ENCODE data around the gene INPP4B.

The INPP4B gene

GRCh38 chr4:142238589-142238988, 607.5 kb downstream of the INPP4B start:
- no peak overlapping the region for H3K9ac ChIP-seq (ENCODE audit: low read depth, low read length)
- H3K4me2 ChIP-seq (ENCODE audit: low read length), result peak overlapping the region; percentile 45
- no peak overlapping the region for H3K4me3 ChIP-seq (ENCODE audit: low read length)
- H3K4me1 ChIP-seq (ENCODE audit: control insufficient read depth, insufficient read depth, low read length), result peaks cover 28% of the 10 kb centered on the region
- H3K36me3 ChIP-seq (ENCODE audit: insufficient read depth, low read length), result no peaks in the 10 kb centered on the region
- H3K27me3 ChIP-seq (ENCODE audit: control insufficient read depth, insufficient read depth, low read length), result no peaks in the 10 kb centered on the region
- H3K9me3 ChIP-seq (replicated peaks; ENCODE audit: low read length), result no peaks in the 10 kb centered on the region

- Histone ChIP-seq H3K27me3 (ENCODE audit: control insufficient read depth, insufficient read depth, low read length) (no peaks in the 10 kb centered on the region), H3K9me3 (replicated peaks; ENCODE audit: low read length) (no peaks in the 10 kb centered on the region), H3K4me3 (ENCODE audit: low read length) (no peak overlapping the region), H3K4me2 (ENCODE audit: low read length) (no peak overlapping the region), H3K4me1 (ENCODE audit: control insufficient read depth, insufficient read depth, low read length) (peaks cover 17% of the 10 kb centered on the region), H3K36me3 (ENCODE audit: insufficient read depth, low read length) (no peaks in the 10 kb centered on the region), H3K9ac (ENCODE audit: low read depth, low read length) (no peak overlapping the region)
These were observed 609.8 kb downstream of the INPP4B start for GRCh38 chr4:142236268-142236667.

GRCh38 chr4:142231787-142232186, 614.3 kb downstream of the INPP4B start:
- Histone ChIP-seq H3K9me3 (replicated peaks; ENCODE audit: low read length) (no peaks in the 10 kb centered on the region), H3K4me1 (ENCODE audit: control insufficient read depth, insufficient read depth, low read length) (no peaks in the 10 kb centered on the region), H3K36me3 (ENCODE audit: insufficient read depth, low read length) (no peaks in the 10 kb centered on the region), H3K9ac (ENCODE audit: low read depth, low read length) (no peak overlapping the region), H3K4me3 (ENCODE audit: low read length) (no peak overlapping the region), H3K27me3 (ENCODE audit: control insufficient read depth, insufficient read depth, low read length) (no peaks in the 10 kb centered on the region), H3K4me2 (ENCODE audit: low read length) (no peak overlapping the region)

GRCh38 chr4:142230991-142231390, 615.1 kb downstream of the INPP4B start:
- H3K4me1 ChIP-seq (ENCODE audit: control insufficient read depth, insufficient read depth, low read length), result no peaks in the 10 kb centered on the region
- no peaks in the 10 kb centered on the region for H3K27me3 ChIP-seq (ENCODE audit: control insufficient read depth, insufficient read depth, low read length)
- H3K9me3 ChIP-seq (replicated peaks; ENCODE audit: low read length), result no peaks in the 10 kb centered on the region
- no peaks in the 10 kb centered on the region for H3K36me3 ChIP-seq (ENCODE audit: insufficient read depth, low read length)
- no peak overlapping the region for H3K4me2 ChIP-seq (ENCODE audit: low read length)
- H3K9ac ChIP-seq (ENCODE audit: low read depth, low read length), result no peak overlapping the region
- no peak overlapping the region for H3K4me3 ChIP-seq (ENCODE audit: low read length)

GRCh38 chr4:142226014-142226413, 620.1 kb downstream of the INPP4B start:
- no peak overlapping the region for H3K4me3 ChIP-seq (ENCODE audit: low read length)
- no peaks in the 10 kb centered on the region for H3K36me3 ChIP-seq (ENCODE audit: insufficient read depth, low read length)
- H3K9me3 ChIP-seq (replicated peaks; ENCODE audit: low read length), result no peaks in the 10 kb centered on the region
- no peak overlapping the region for H3K4me2 ChIP-seq (ENCODE audit: low read length)
- H3K9ac ChIP-seq (ENCODE audit: low read depth, low read length), result no peak overlapping the region
- H3K4me1 ChIP-seq (ENCODE audit: control insufficient read depth, insufficient read depth, low read length), result no peaks in the 10 kb centered on the region
- H3K27me3 ChIP-seq (ENCODE audit: control insufficient read depth, insufficient read depth, low read length), result no peaks in the 10 kb centered on the region

GRCh38 chr4:142222127-142222526, 624.0 kb downstream of the INPP4B start:
- Histone ChIP-seq H3K4me1 (ENCODE audit: control insufficient read depth, insufficient read depth, low read length) (no peaks in the 10 kb centered on the region), H3K9ac (ENCODE audit: low read depth, low read length) (no peak overlapping the region), H3K9me3 (replicated peaks; ENCODE audit: low read length) (no peaks in the 10 kb centered on the region), H3K4me2 (ENCODE audit: low read length) (no peak overlapping the region), H3K4me3 (ENCODE audit: low read length) (no peak overlapping the region), H3K27me3 (ENCODE audit: control insufficient read depth, insufficient read depth, low read length) (no peaks in the 10 kb centered on the region), H3K36me3 (ENCODE audit: insufficient read depth, low read length) (no peaks in the 10 kb centered on the region)

GRCh38 chr4:142218726-142219125, 627.4 kb downstream of the INPP4B start:
- Histone ChIP-seq H3K4me1 (ENCODE audit: control insufficient read depth, insufficient read depth, low read length) (no peaks in the 10 kb centered on the region), H3K36me3 (ENCODE audit: insufficient read depth, low read length) (no peaks in the 10 kb centered on the region), H3K4me2 (ENCODE audit: low read length) (no peak overlapping the region), H3K9ac (ENCODE audit: low read depth, low read length) (no peak overlapping the region), H3K27me3 (ENCODE audit: control insufficient read depth, insufficient read depth, low read length) (no peaks in the 10 kb centered on the region), H3K4me3 (ENCODE audit: low read length) (no peak overlapping the region), H3K9me3 (replicated peaks; ENCODE audit: low read length) (no peaks in the 10 kb centered on the region)

- H3K9me3 ChIP-seq (replicated peaks; ENCODE audit: low read length), result no peaks in the 10 kb centered on the region
- no peak overlapping the region for H3K4me3 ChIP-seq (ENCODE audit: low read length)
- H3K9ac ChIP-seq (ENCODE audit: low read depth, low read length), result no peak overlapping the region
- H3K4me1 ChIP-seq (ENCODE audit: control insufficient read depth, insufficient read depth, low read length), result no peaks in the 10 kb centered on the region
- H3K27me3 ChIP-seq (ENCODE audit: control insufficient read depth, insufficient read depth, low read length), result no peaks in the 10 kb centered on the region
- H3K36me3 ChIP-seq (ENCODE audit: insufficient read depth, low read length), result peaks cover 10% of the 10 kb centered on the region
- no peak overlapping the region for H3K4me2 ChIP-seq (ENCODE audit: low read length)
These were observed 634.7 kb downstream of the INPP4B start for GRCh38 chr4:142211444-142211843.

GRCh38 chr4:142203505-142203904, 642.6 kb downstream of the INPP4B start:
- H3K9me3 ChIP-seq (replicated peaks; ENCODE audit: low read length), result no peaks in the 10 kb centered on the region
- peaks cover 13% of the 10 kb centered on the region for H3K36me3 ChIP-seq (ENCODE audit: insufficient read depth, low read length)
- H3K9ac ChIP-seq (ENCODE audit: low read depth, low read length), result no peak overlapping the region
- H3K4me3 ChIP-seq (ENCODE audit: low read length), result no peak overlapping the region
- no peak overlapping the region for H3K4me2 ChIP-seq (ENCODE audit: low read length)
- H3K27me3 ChIP-seq (ENCODE audit: control insufficient read depth, insufficient read depth, low read length), result no peaks in the 10 kb centered on the region
- H3K4me1 ChIP-seq (ENCODE audit: control insufficient read depth, insufficient read depth, low read length), result peaks cover 4% of the 10 kb centered on the region

- no peaks in the 10 kb centered on the region for H3K9me3 ChIP-seq (replicated peaks; ENCODE audit: low read length)
- H3K4me3 ChIP-seq (ENCODE audit: low read length), result no peak overlapping the region
- H3K4me2 ChIP-seq (ENCODE audit: low read length), result no peak overlapping the region
- H3K27me3 ChIP-seq (ENCODE audit: control insufficient read depth, insufficient read depth, low read length), result no peaks in the 10 kb centered on the region
- H3K36me3 ChIP-seq (ENCODE audit: insufficient read depth, low read length), result peaks cover 13% of the 10 kb centered on the region
- H3K4me1 ChIP-seq (ENCODE audit: control insufficient read depth, insufficient read depth, low read length), result peaks cover 4% of the 10 kb centered on the region
- H3K9ac ChIP-seq (ENCODE audit: low read depth, low read length), result no peak overlapping the region
These were observed 643.4 kb downstream of the INPP4B start for GRCh38 chr4:142202404-142203332.

- Histone ChIP-seq H3K4me1 (ENCODE audit: control insufficient read depth, insufficient read depth, low read length) (peaks cover 4% of the 10 kb centered on the region), H3K9me3 (replicated peaks; ENCODE audit: low read length) (no peaks in the 10 kb centered on the region), H3K9ac (ENCODE audit: low read depth, low read length) (no peak overlapping the region), H3K36me3 (ENCODE audit: insufficient read depth, low read length) (peaks cover 4% of the 10 kb centered on the region), H3K27me3 (ENCODE audit: control insufficient read depth, insufficient read depth, low read length) (no peaks in the 10 kb centered on the region), H3K4me2 (ENCODE audit: low read length) (no peak overlapping the region), H3K4me3 (ENCODE audit: low read length) (no peak overlapping the region)
These were observed 645.1 kb downstream of the INPP4B start for GRCh38 chr4:142201041-142201440.

- Histone ChIP-seq H3K9ac (ENCODE audit: low read depth, low read length) (no peak overlapping the region), H3K4me3 (ENCODE audit: low read length) (no peak overlapping the region), H3K4me2 (ENCODE audit: low read length) (no peak overlapping the region), H3K36me3 (ENCODE audit: insufficient read depth, low read length) (peaks cover 20% of the 10 kb centered on the region), H3K27me3 (ENCODE audit: control insufficient read depth, insufficient read depth, low read length) (no peaks in the 10 kb centered on the region), H3K9me3 (replicated peaks; ENCODE audit: low read length) (no peaks in the 10 kb centered on the region), H3K4me1 (ENCODE audit: control insufficient read depth, insufficient read depth, low read length) (peaks cover 13% of the 10 kb centered on the region)
These were observed 651.2 kb downstream of the INPP4B start for GRCh38 chr4:142194905-142195304.
